Kidney epithelial cell (primary cell): Measurements from ENCODE around the gene SLCO3A1. TPM values are rescaled to one million over a fixed set of nuclear protein-coding genes. Genes with fewer than 3 reads are reported as not detected.

Experiments used
- DNase-seq: peaks from one replicate; pipeline ENCODE4 v3.0.0-alpha.2; 2010; ENCODE audit warnings: low read depth
- H3K27me3 ChIP-seq: 2 replicates; pipeline ENCODE4 v1.6.0; 2011; ENCODE audit warnings: low read length; ENCODE audit not compliant: control insufficient read depth, insufficient read depth
- H3K36me3 ChIP-seq: 2 replicates; pipeline ENCODE4 v1.5.1; 2011; ENCODE audit warnings: low read length; ENCODE audit not compliant: control insufficient read depth, insufficient read depth
- H3K4me3 ChIP-seq: 2 replicates; pipeline ENCODE4 v1.5.1; 2011; ENCODE audit warnings: low read depth, mild to moderate bottlenecking, control low read depth, low read length
- CTCF ChIP-seq: IDR thresholded peaks from 2 replicates; pipeline ENCODE4 v1.5.1; 2011; ENCODE audit warnings: mild to moderate bottlenecking, moderate library complexity, low read length, control low read depth, inconsistent platforms; ENCODE audit not compliant: insufficient read depth, poor library complexity, severe bottlenecking
- total RNA-seq: library from RNA; depleted of rRNA; stranded (reverse); fragments of >200 nt; gene quantifications from 2 replicates; pipeline ENCODE4 v1.2.3, GENCODE V29; 2015

The SLCO3A1 gene
- total RNA-seq, 1 donor from 2014 or later = 3.1 TPM

GRCh38 chr15:92115834-92116233, 262.3 kb downstream of the SLCO3A1 start:
- TF ChIP-seq CTCF = no peak

GRCh38 chr15:92116330-92116729, 262.8 kb downstream of the SLCO3A1 start:
- no peaks in the 10 kb centered on the region for H3K27me3 ChIP-seq
- TF ChIP-seq CTCF = no peak
- DNase-seq = no peak
- no peak overlapping the region for H3K4me3 ChIP-seq
- no peaks in the 10 kb centered on the region for H3K36me3 ChIP-seq

More at GRCh38 chr15:92115834-92116233, 262.3 kb downstream of the SLCO3A1 start:
- Histone ChIP-seq H3K36me3 (no peaks in the 10 kb centered on the region), H3K27me3 (no peaks in the 10 kb centered on the region), H3K4me3 (no peak overlapping the region)
- no peak for DNase-seq

GRCh38 chr15:92117261-92117731, 263.8 kb downstream of the SLCO3A1 start:
- Histone ChIP-seq H3K36me3 (no peaks in the 10 kb centered on the region), H3K27me3 (no peaks in the 10 kb centered on the region), H3K4me3 (no peak overlapping the region)
- TF ChIP-seq CTCF = no peak
- DNase-seq = no peak

- H3K27me3 ChIP-seq = no peaks in the 10 kb centered on the region
- H3K4me3 ChIP-seq = no peak overlapping the region
- no peaks in the 10 kb centered on the region for H3K36me3 ChIP-seq
- DNase-seq = no peak
- TF ChIP-seq CTCF = no peak
Measured at GRCh38 chr15:92118162-92118935, 264.8 kb downstream of the SLCO3A1 start.

GRCh38 chr15:92118936-92119325, 265.4 kb downstream of the SLCO3A1 start:
- Histone ChIP-seq H3K4me3 (no peak overlapping the region), H3K36me3 (no peaks in the 10 kb centered on the region), H3K27me3 (no peaks in the 10 kb centered on the region)
- DNase-seq = no peak
- TF ChIP-seq CTCF = no peak

- Histone ChIP-seq H3K4me3 (no peak overlapping the region), H3K27me3 (no peaks in the 10 kb centered on the region), H3K36me3 (no peaks in the 10 kb centered on the region)
- no peak for DNase-seq
- no peak for TF ChIP-seq CTCF
Measured at GRCh38 chr15:92120094-92120795, 266.7 kb downstream of the SLCO3A1 start.
